ENCODE results near the gene CNTN4.

CNTN4 gene

DNA sequence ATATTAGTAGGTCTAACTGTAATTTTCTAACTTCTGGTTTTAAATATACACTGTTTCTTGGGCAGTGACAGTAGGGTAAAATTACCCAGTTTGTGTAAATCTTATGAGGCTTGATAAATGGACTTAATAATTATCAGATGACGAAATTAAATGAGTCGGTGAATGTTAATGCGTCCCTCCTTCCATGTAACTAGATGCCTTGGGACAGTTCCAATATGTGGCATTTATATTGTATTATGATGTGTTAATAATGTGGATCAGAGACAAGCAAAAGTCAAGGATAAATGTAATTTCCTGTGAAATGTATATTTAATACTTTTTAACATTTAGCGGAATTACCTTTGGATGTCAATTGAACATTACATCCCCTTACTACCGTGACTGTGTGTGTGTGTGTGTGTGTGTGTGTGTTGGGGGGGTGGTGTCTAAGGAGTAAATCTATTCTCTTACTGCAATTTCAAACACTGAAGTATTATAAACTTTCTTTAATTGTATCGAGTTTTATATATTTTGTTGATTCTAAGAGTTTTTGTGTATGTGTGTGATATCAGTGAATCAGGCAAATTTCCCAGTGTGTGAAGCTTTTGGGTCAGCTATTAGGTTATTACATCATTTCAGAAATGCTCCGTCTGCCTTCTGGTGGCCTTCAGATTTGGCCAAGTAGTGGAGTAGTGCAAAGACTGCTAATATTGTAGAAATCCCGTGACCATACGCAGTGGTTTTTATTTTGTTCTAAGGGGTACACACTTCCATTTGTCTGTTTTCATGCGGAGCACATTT, 50.1 kb downstream of the CNTN4 start:
- in situ Hi-C loops (cut with HindIII; ENCODE audit: low sequenced_read_pairs): no loop called here

DNA sequence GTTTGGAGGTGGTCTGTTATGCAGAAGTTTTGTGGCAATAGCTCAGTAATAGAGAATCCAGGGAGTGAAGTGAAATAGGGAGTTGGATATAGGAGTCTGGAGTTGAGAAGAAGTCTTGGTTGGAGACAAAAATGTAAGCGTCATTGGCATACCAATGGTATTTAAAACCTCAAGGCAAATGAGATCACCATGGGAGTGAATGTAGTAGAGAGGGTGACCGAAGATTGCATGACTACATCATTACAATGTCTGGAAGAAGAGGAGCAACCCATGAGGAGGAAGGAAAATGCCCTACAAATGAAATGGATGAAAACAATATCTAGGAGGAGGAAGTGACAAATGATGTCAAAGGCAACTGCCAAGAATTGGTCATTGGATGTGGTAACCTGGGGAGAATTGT, 54.4 kb downstream of the CNTN4 start:
- in situ Hi-C loops (cut with HindIII; ENCODE audit: low sequenced_read_pairs): no loop called here

DNA sequence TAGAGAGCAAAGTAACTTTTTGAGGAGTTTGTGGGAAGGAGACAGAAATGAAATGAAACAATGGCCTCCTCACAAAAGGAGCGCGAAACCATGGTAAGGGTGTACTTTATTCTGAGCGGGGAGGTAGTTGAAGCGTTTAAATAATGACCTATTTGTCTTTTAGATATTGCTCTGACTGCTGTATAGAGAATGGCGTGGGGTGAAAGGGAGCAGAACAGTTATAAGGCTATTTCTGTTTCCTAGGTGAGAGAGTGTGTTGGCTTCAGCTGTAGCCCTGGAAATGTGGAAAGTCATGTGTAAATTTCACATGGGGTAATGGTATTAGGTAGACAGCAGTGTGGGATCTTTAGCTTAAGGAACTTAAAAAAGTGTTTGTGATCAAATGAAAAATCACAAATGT, 54.9 kb downstream of the CNTN4 start:
- in situ Hi-C loops (cut with HindIII; ENCODE audit: low sequenced_read_pairs): no loop called here

DNA sequence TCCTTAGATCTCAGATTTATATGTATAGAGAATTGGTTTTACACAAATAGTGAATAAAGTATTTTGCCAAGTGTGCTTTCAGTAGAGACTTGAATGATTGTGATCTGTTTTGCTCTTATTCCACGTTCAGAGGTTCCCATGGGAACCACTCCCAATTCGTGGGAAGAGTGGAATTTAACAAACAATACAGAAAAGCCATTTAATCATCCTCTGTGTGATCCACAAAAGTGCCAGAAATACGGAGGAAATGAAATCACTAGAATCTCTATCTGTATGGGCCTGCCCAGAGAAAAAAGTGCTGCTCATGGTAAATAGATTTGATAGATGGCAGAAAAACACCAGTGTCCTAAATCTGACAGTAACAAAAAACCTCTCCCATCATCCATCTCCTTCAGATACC, 56.0 kb downstream of the CNTN4 start:
- in situ Hi-C loops (cut with HindIII; ENCODE audit: low sequenced_read_pairs): no loop called here

DNA sequence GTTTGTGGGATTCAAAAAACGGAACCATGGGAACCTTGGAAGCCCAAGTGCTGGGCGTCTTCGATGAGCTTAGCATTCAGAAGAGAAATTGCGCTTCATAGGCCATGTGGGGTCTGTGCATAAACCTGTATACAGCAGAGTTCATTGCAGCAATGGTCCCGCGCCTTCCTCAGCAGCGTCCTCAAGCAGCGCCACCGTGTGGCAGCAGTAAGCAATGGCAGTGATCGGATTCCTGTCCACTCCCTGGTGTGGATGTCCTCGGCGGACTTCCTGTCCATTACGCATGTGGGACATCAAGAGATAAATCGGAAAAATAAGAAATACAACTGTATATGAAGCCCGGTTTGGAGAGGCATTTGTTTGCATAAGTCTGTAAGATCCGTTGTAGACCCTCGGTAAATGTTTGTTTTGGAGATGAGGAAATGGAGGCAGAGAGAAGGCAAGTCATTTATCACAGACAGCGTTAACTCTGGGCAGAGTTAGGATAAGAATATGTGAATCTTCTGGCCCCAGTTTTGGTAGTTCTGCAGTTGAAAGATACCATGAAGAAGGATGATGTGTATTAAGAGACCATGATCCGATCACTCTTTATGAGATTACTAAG, 57.7 kb downstream of the CNTN4 start:
- in situ Hi-C loops (cut with HindIII; ENCODE audit: low sequenced_read_pairs): no loop called here

DNA sequence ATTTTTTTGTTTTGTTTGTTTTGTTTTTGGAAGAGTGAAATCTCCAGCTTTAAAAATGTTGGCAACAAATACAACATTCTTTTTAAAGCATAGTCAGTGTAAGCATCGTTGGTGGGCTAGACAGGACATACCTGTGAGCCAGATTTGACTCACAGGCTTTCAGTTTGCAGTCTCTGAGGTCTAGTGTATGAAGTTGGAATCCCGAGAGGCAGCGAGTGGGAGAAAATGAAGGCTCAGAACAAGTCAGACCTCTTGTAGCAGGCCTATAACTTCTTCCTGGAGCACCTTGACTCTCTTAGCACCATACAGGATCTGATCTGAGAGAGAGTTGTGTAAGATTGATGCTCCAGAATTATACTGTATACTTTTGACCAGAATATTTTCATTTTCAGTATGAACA, 60.2 kb downstream of the CNTN4 start:
- in situ Hi-C loops (cut with HindIII; ENCODE audit: low sequenced_read_pairs): no loop called here

DNA sequence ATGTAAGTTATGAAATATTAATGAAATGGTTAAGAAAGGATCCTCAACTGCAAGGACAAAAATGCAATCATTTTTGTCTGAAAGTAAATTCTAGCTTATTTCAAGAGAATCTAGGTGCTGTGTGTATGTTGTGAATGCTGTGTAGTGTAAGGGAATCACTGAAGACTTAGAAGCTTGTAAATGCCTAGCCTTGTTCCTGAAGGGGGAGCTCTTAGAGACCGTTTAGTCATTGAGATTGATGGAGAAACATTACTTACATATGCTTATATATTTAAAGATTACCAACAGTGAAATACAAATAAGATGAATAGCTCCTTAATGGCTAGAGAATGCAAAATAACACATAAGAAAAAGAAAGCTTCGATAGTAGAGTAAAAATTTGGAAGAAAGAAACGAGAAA, 67.9 kb downstream of the CNTN4 start:
- in situ Hi-C loops (cut with HindIII; ENCODE audit: low sequenced_read_pairs): no loop called here

DNA sequence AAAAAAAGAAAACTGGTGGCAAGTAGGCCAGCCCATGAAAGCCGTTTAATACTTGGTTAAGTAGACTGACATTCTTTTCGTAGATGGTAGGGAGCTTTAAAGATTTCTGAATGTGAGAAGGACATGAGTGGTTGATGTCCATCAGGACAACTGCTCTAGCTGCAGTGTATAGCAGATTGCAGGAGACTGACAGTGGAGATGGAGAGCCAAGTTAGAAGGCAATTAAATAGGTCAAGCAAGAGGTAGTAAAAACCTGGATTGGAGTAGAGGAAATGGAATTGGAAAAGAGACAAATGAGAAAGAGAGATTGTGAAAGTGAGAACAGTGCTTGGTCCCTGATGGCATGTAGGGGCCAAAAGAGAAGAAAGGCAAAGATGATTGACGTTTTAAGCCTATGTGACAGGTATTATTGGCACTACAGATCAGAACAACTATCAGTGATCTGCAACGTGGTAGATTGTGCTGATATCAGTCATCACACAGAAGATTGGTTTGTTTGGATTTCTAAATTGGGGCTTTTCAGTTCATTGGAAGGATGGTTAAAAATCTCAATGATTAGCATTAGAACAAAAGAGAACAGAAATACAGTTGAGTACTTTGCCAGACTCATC, 74.0 kb downstream of the CNTN4 start:
- in situ Hi-C loops (cut with HindIII; ENCODE audit: low sequenced_read_pairs): no loop called here

DNA sequence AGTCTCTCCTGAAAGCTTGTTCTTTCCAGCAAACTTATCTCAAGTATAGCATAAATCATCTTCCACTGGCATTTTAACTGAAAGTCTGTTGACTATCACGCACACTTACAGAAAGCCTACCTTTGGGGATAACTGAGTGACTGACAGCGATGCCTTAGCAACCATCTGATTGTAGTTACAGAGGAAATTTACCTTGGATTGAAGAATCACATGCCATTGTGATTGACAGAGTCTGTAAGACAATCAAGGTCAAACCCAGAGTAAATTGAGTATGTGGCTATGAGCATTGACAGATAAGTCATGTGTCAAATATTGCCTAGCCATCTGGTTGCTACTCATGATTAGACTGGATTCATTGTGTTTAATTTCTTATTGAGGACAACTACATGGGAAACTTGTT, 82.0 kb downstream of the CNTN4 start:
- in situ Hi-C loops (cut with HindIII; ENCODE audit: low sequenced_read_pairs): no loop called here

DNA sequence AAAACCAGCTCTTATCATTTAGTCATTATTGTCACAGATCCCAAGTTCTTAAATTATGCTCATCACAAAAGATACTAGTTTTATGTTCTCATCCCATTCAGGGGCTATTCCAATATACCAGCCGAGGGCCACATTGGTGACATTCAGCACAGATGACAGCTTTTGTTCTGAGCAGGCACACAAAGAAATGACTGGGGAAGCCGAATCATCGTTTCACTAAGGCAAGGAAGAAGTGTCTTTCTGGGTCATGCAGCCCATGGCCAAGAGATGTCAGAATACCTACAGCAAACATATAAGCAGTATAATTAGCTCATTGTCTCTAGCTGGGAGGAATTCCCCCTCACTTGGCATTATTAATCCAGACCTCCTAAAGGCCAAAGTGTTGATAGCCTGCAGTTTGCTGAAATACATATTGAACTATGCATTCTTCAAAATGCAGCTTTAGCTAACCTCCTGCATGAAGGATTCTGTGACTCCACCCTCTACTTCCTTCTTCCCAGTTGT, 100.2 kb downstream of the CNTN4 start:
- in situ Hi-C loops (cut with HindIII; ENCODE audit: low sequenced_read_pairs): no loop called here

DNA sequence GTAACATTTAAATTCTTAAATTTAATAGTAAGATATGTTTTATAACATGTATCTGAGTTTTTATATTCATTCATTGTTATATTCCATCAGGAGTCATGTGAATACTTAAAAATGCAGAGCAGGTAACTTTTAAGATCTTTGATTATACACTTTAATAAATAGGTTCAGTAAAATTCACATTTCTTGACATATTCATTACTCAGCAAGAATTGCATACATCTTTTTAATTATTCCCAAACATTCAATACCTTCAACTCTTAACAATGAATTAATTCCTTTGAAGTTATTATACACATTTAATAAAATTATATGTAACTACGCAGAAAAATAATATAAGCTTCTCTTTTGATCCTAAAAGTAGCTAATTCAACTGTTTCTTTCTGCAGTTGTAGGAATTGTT, 105.4 kb downstream of the CNTN4 start:
- in situ Hi-C loops (cut with HindIII; ENCODE audit: low sequenced_read_pairs): loop anchor here (10.0 kb wide), 1 partner anchor 811 kb away; no protein-coding TSS in a partner anchor

DNA sequence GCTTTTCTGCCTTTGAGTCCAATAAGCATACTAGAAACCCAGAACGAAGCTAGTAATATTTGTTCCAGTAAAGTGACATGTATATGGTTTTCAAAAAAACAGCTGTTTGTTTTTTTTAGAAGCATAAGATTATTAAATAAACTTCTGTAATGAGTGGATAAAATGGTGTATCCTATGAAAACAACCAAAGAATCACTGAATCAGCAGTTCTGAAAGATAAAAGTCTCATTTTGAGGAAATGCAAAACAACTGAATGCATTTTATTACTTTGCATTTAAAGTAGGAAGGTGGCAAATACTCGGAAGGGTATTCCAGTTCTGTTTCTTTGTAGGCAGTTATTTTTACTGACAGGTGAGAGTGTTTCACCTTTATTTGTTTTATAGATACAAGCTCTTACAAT, 107.0 kb downstream of the CNTN4 start:
- in situ Hi-C loops (cut with HindIII; ENCODE audit: low sequenced_read_pairs): loop anchor here (10.0 kb wide), 1 partner anchor 809 kb away; no protein-coding TSS in a partner anchor

DNA sequence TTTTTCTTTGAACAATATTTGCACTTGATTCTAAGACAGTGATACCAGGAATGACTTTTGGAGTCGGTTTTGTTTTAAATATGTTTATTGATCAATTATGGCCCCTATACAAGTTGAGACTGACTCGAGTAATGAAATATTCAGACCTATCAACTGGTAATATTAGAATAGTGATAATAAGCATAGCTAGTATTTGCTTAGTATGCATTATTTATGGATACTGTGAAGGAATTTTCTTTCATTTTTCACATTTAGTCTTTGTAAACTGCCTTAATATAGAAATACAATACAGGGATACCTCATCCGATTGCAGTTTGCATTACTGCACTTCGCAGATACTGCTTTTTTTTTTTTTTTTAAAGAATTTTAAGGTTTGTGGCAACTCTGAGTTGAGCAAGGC, 107.9 kb downstream of the CNTN4 start:
- in situ Hi-C loops (cut with HindIII; ENCODE audit: low sequenced_read_pairs): loop anchor here (10.0 kb wide), 1 partner anchor 808 kb away; no protein-coding TSS in a partner anchor

DNA sequence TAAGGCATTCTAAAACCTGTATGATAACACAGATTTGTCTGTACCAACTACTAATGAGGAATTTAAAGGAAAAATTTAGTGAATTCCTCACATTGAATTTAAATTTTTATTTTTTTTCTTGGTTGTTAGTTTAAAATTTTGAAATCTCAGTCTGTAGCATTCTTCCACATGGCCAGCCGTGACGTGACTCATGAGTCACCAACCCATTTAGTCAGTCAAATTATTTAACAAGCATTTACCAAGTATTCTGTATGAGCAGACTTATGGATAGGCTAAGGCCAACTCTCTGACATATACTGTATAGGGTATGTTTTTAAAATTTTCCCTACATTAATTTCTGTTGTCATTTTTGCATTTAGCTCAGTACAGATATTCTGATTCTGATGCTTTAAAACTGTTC, 112.9 kb downstream of the CNTN4 start:
- in situ Hi-C loops (cut with HindIII; ENCODE audit: low sequenced_read_pairs): no loop called here

DNA sequence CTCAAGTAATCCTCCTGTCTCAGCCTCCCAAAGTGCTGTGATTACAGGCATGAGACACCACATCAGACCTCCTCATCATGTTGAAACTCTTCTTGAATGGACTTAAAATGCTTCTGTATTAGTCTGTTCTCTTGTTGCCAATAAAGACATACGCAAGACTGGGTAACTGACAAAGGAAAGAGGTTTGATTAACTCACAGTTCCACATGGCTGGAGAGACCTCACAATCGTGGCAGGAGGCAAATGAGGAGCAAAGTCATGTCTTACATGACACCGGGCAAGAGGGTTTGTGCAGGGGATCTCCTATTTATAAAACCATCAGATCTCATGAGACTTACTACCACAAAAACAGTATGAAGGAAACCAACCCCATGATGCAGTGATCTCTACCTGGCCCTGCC, 113.5 kb downstream of the CNTN4 start:
- in situ Hi-C loops (cut with HindIII; ENCODE audit: low sequenced_read_pairs): no loop called here

DNA sequence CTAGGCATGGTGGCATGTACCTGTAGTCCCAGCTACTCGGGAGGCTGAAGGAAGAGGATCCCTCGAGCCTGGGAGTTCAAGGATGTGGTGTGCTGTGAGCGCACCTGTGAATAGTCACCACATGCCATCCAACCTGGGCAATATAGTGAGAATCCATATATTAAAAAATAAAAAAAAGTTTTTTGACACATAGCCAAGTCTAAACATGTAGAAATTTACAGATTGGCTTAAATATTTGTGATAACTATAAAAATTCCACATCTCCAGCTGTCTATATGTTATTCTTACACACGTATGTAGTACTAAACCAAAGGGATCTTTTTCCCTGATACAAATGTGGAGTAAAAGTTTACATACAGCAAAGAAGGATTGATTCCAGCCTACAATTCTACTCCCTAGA, 119.7 kb downstream of the CNTN4 start:
- in situ Hi-C loops (cut with HindIII; ENCODE audit: low sequenced_read_pairs): no loop called here

DNA sequence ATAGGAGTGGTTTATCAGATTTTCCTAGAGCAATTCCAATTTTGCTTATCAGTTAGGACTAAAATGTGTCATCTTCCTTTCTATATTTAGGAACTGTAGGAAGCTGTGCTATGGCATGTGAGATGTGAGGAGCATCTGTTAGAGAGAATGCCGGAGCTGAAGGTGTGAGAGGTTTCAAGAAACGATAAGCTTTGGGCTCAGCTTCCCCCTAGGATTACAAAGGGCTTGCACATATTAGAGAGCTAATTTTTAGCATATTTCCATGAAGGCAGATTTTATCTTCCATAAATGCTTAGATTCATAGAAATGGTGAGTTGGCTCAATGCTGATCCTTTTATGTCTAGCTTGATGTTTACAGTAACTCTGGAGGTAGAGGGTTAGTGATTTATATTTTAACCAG, 120.2 kb downstream of the CNTN4 start:
- in situ Hi-C loops (cut with HindIII; ENCODE audit: low sequenced_read_pairs): no loop called here

DNA sequence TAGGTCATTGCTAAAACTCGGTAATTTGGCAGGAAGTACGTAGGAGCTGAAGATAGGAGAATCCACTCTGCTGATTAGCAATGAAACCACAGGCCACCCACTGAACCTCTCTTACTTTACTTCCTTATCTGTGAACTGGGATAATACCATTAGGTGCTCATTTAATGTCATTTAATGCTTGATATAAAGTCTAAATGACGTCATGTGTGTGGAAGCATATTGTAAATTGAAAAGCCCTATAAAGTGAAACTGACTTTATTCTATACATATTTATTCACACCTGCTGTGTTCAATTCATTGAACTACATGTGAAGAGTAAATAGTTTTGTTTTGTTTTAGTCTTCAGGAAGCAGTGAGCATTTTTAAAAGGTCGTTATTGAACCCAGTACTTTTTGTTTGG, 137.5 kb downstream of the CNTN4 start:
- in situ Hi-C loops (cut with HindIII; ENCODE audit: low sequenced_read_pairs): no loop called here

DNA sequence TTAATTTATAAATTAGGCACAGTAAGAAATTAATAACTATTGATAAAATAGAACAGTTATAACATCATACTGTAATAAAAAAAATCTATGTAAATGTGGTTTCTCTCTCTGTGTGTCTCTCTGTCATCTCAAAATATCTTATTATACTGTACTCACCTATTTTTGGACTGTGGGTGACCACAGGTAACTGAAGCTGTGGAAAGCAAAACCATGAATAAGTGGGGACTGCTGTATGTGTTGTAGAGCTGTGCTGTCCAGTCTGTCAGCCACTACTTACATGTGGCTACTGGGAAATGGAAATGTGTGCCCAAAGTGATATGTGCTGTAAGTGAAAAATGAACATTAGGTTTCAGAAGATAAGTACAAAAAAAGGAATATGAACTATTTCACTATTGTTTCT, 145.5 kb downstream of the CNTN4 start:
- in situ Hi-C loops (cut with HindIII; ENCODE audit: low sequenced_read_pairs): no loop called here

DNA sequence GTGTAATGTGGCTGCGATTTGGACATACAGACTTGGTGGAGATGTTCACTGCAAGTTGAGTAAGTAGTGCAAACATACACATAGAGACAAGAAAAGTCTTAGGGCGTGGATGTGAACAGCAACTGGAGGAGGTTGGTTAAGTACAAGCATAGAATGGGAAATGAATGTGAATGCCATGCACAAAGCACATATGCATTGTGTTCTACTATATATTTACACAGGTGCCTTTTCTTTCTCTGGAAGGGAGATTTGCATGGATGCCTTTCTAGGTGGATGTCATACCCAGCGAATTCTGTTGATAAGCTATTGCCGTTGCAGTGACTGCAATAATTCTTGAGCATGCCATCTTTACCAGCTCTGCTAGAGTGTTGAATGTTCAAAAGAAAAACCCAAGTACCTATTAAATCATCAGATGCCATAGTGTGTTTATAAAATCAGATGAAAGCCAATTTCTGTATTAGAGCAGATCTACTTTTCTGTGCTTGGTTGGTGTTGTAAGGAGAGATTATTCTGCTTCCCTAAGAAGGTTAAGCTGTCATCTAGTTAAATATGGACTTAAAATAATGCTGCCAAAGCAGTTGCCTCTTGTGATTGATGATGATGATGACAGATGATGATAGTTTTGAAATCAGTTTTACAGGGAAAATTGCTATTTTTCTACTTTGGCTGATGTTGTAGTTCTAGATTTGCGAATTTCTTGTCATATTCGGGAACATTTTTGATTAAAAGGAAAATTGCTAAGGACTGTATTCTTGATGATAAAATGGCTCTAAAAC, 148.4 kb downstream of the CNTN4 start:
- in situ Hi-C loops (cut with HindIII; ENCODE audit: low sequenced_read_pairs): no loop called here

DNA sequence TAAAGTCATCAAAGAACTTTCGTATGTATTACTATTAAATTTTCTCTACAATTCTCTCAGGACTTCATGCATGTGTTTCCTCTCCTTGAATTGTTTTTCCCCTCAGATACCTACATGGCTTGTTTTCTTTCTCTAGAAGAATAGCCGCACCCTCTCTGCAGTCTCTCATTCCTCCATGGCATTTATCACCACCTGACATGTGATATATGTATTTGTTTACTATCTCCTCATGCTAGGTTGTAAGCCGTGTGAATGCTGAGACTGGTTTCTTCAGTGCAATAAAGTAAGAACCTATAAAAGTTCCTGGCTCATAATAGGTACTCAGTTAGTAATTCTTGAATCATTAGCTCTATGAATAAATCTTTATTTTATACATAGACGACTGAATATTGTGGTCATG, 149.2 kb downstream of the CNTN4 start:
- in situ Hi-C loops (cut with HindIII; ENCODE audit: low sequenced_read_pairs): no loop called here
